GM23338 (cell line): ENCODE measurements around the gene UNKL. TPM values are rescaled to one million over a fixed set of nuclear protein-coding genes. Genes with fewer than 3 reads are reported as not detected.

Experiments used
- ATAC-seq: fragments of 200-7000 bp; cut with Tn5 transposase; 3 replicates; pipeline ENCODE4 v1.9.1; 2020
- DNase-seq: peaks from one replicate; pipeline ENCODE4 v3.0.0-alpha.2; 2015; ENCODE audit warnings: low spot score
- H2AFZ ChIP-seq: fragments of 200-600 bp; sonication (generic); 2 replicates; pipeline ENCODE4 v1.8.0; 2016; ENCODE audit warnings: antibody characterized with exemption, mild to moderate bottlenecking, moderate library complexity
- H3F3A ChIP-seq: fragments of 200-600 bp; sonication (generic); replicated peaks from 2 replicates; pipeline ENCODE4 v1.8.0; 2017; ENCODE audit warnings: antibody characterized with exemption, mixed run types, low read depth
- H3K27ac ChIP-seq: fragments of 200-600 bp; sonication (generic); 2 replicates; pipeline ENCODE4 v1.6.1; 2016; ENCODE audit warnings: low read depth
- H3K27me3 ChIP-seq: fragments of 200-600 bp; sonication (generic); 2 replicates; pipeline ENCODE4 v1.8.0; 2016; ENCODE audit warnings: mild to moderate bottlenecking, mixed run types, moderate library complexity; ENCODE audit not compliant: insufficient read depth
- H3K36me3 ChIP-seq: fragments of 200-600 bp; sonication (generic); 2 replicates; pipeline ENCODE4 v1.8.0; 2016; ENCODE audit warnings: mild to moderate bottlenecking; ENCODE audit not compliant: insufficient read depth
- H3K4me1 ChIP-seq: fragments of 200-600 bp; sonication (generic); 2 replicates; pipeline ENCODE4 v1.8.0; 2016; ENCODE audit warnings: mild to moderate bottlenecking, moderate library complexity; ENCODE audit not compliant: insufficient read depth
- H3K4me2 ChIP-seq: fragments of 200-600 bp; sonication (generic); 2 replicates; pipeline ENCODE4 v1.7.1; 2017; ENCODE audit warnings: mixed run types
- H3K4me3 ChIP-seq: fragments of 200-600 bp; sonication (generic); 2 replicates; pipeline ENCODE4 v1.6.1; 2016; ENCODE audit warnings: mixed run types
- H3K79me2 ChIP-seq: fragments of 200-600 bp; sonication (generic); replicated peaks from 2 replicates; pipeline ENCODE4 v1.8.0; 2017; ENCODE audit warnings: mild to moderate bottlenecking; ENCODE audit not compliant: insufficient read depth
- H3K9me2 ChIP-seq: fragments of 200-600 bp; sonication (generic); 2 replicates; pipeline ENCODE4 v1.8.0; 2017; ENCODE audit not compliant: insufficient read depth
- H4K20me1 ChIP-seq: fragments of 200-600 bp; sonication (generic); replicated peaks from 2 replicates; pipeline ENCODE4 v1.8.0; 2017; ENCODE audit warnings: mild to moderate bottlenecking; ENCODE audit not compliant: insufficient read depth
- H3K27ac Mint-ChIP-seq: 2 replicates; pipeline ENCODE4 v1.8.0; 2020; ENCODE audit warnings: inconsistent platforms, mild to moderate bottlenecking, moderate library complexity, mixed read lengths
- H3K27me3 Mint-ChIP-seq: 3 replicates; pipeline ENCODE4 v1.8.0; 2022; ENCODE audit warnings: low read depth, mild to moderate bottlenecking, moderate library complexity, mixed read lengths, inconsistent platforms; ENCODE audit not compliant: insufficient read depth, poor library complexity
- H3K36me3 Mint-ChIP-seq: 3 replicates; pipeline ENCODE4 v1.8.0; 2021; ENCODE audit warnings: low read depth, mild to moderate bottlenecking, inconsistent platforms, moderate library complexity, mixed read lengths
- H3K4me1 Mint-ChIP-seq: 3 replicates; pipeline ENCODE4 v1.8.0; 2020; ENCODE audit warnings: mild to moderate bottlenecking, inconsistent platforms, mixed read lengths
- H3K4me3 Mint-ChIP-seq: 3 replicates; pipeline ENCODE4 v1.8.0; 2021; ENCODE audit warnings: moderate library complexity, mild to moderate bottlenecking, inconsistent platforms, mixed read lengths
- H3K9me3 Mint-ChIP-seq: 3 replicates; pipeline ENCODE4 v1.8.0; 2020; ENCODE audit warnings: moderate library complexity, mild to moderate bottlenecking, inconsistent platforms, mixed read lengths
- CREB1 ChIP-seq: fragments of 250-450 bp; sonication (Bioruptor Pico); IDR thresholded peaks from 2 replicates; pipeline ENCODE4 v1.5.0; 2020; ENCODE audit warnings: low read depth, mild to moderate bottlenecking, moderate library complexity
- CTCF ChIP-seq, 2 experiments: fragments of 200-600 bp in 1 of 2; sonication (generic) in 1 of 2; conservative IDR thresholded peaks; 2 replicates each; pipeline versions ENCODE4 v1.5.1 to v1.6.1; 2016 to 2017; ENCODE audit warnings: antibody characterized with exemption in 2 of 2, low read depth in 2 of 2, mild to moderate bottlenecking in 2 of 2, moderate library complexity in 1 of 2
- ETS1 ChIP-seq: IDR thresholded peaks from 2 replicates; pipeline ENCODE4 v1.6.1; 2016; ENCODE audit warnings: antibody characterized with exemption
- EZH2 ChIP-seq: fragments of 200-600 bp; sonication (generic); IDR thresholded peaks from one replicate; pipeline ENCODE4 v1.8.0; 2017; ENCODE audit warnings: antibody characterized with exemption, mild to moderate bottlenecking, low read depth; ENCODE audit not compliant: unreplicated experiment
- EZH2phosphoT487 ChIP-seq: fragments of 200-600 bp; sonication (generic); IDR thresholded peaks from one replicate; pipeline ENCODE4 v1.8.1; 2018; ENCODE audit warnings: antibody characterized with exemption; ENCODE audit not compliant: unreplicated experiment
- REST ChIP-seq: IDR thresholded peaks from one replicate; pipeline ENCODE4 v1.6.1; 2018; ENCODE audit warnings: antibody characterized with exemption; ENCODE audit not compliant: unreplicated experiment
- STAT1 ChIP-seq: IDR thresholded peaks from one replicate; pipeline ENCODE4 v1.6.1; 2016; ENCODE audit warnings: antibody characterized with exemption; ENCODE audit not compliant: unreplicated experiment
- ZNF114 ChIP-seq: fragments of 250-450 bp; sonication (Bioruptor Pico); IDR thresholded peaks from 2 replicates; pipeline ENCODE4 v1.5.0; 2020; ENCODE audit warnings: mild to moderate bottlenecking, moderate library complexity
- ZNF331 ChIP-seq: fragments of 250-450 bp; sonication (Bioruptor Pico); IDR thresholded peaks from 2 replicates; pipeline ENCODE4 v1.5.0; 2020; ENCODE audit warnings: low read depth, mild to moderate bottlenecking, moderate library complexity
- ZNF462 ChIP-seq: fragments of 250-450 bp; sonication (Bioruptor Pico); IDR thresholded peaks from 2 replicates; pipeline ENCODE4 v1.5.0; 2020; ENCODE audit warnings: mild to moderate bottlenecking, moderate library complexity
- polyA plus RNA-seq: library from polyadenylated mRNA; unstranded; fragments of >200 nt; fragmentation: Nextera tagmentation; extraction: Ambion mirVana; gene quantifications from 2 replicates; pipeline ENCODE4 v1.2.1, GENCODE V29; 2016
- total RNA-seq: library from RNA; depleted of rRNA; stranded (reverse); fragments of >200 nt; shearing (Covaris generic); gene quantifications from 2 replicates; pipeline ENCODE4 v1.2.3, GENCODE V29; 2014

The UNKL gene
- total and polyA plus RNA-seq, 2 experiments from 2014 or later = 16.7 to 28.7 TPM

DNA sequence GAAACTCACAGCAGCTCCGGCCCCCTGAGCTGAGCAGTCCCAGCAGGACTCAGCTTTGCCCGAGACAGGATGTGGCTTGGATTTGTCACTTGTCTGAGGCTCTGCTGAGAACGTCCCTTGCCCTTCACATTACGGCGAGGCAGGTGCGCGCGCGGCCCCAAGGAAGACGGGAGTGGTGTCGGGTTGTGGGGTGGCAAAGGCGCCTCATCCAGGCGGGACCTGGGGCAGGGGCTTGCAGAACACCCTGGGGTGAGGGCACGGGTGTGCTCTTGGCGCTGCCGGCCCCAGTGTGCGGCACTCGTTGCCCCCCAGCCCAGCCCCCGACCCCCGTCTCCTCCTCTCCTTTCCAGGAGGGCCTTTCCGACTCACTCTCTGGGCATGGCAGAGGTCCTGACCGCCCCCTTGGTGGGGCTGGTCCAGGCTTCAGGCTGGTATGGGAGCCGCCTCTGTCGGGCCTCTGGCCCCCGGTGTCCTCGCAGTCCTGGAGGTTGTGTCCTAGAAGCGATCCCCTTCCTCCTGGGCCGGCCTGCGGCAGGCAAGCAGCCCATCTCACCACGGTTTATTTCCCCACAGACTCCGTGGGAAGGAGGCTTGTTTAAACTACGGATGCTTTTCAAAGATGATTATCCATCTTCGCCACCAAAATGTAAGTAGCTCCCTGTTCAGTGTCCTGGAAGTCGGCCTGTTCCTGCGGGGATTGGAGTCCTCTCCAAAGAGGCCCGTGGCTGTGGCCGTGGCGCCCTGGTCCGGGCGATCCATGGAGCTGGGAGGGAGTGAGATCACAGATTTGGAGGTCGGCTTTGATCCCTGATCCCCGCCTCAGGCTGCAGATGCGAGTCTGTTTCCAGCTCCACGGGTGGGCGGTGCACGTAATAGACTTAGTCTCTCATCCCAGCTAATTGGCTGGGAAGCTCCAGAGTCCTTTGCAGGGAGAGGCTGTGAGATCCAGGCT, 99.1 kb downstream of the UNKL start:
- Histone ChIP-seq H3K4me3 (no peak overlapping the region), H3F3A (0 out of 2 replicates have a peak, but pooled peaks cover 7% of the 10 kb centered on the region), H2AFZ (no peak overlapping the region), H3K4me1 (peaks cover 7% of the 10 kb centered on the region; the same call in 1 of the 2 replicates), H3K27ac (no peak overlapping the region), H3K79me2 (peaks cover 92% of the 10 kb centered on the region), H3K9me2 (no peaks in the 10 kb centered on the region), H3K4me2 (no peak overlapping the region), H3K27me3 (no peaks in the 10 kb centered on the region), H3K36me3 (peaks cover 37% of the 10 kb centered on the region), H4K20me1 (peaks cover 52% of the 10 kb centered on the region)
- no peak for ATAC-seq
- H3K36me3 Mint-ChIP-seq = peaks cover 75% of the 10 kb centered on the region
- peaks cover 18% of the 10 kb centered on the region for H3K27me3 Mint-ChIP-seq
- H3K27ac Mint-ChIP-seq = no peak overlapping the region
- TF ChIP-seq CREB1 (CRISPR knock-in tag) = no peak
- TF ChIP-seq CTCF (conservative IDR thresholded peaks at IDR 0.05; ENCODE audit: low read depth in 2 of 2) = no peak
- no peak for TF ChIP-seq REST
- no peak for TF ChIP-seq ZNF462 (CRISPR knock-in tag)
- no peak for TF ChIP-seq STAT1
- no peak for TF ChIP-seq ZNF331
- TF ChIP-seq ETS1 = no peak
- TF ChIP-seq EZH2 = no peak
- TF ChIP-seq ZNF114 (CRISPR knock-in tag) = no peak
- no peak for TF ChIP-seq EZH2phosphoT487
- H3K4me3 Mint-ChIP-seq = no peak overlapping the region
- DNase-seq = no peak
- no peaks in the 10 kb centered on the region; the same call in 2 of the 3 replicates for H3K9me3 Mint-ChIP-seq
- peaks cover 4% of the 10 kb centered on the region; the same call in 2 of the 3 replicates for H3K4me1 Mint-ChIP-seq
